H9 (cell line): ENCODE results near the gene ALDH2. TPM values are rescaled to one million over a fixed set of nuclear protein-coding genes. Genes with fewer than 3 reads are reported as not detected.

Source experiments
- DNase-seq: peaks from one replicate; pipeline ENCODE4 v3.0.0-alpha.2; 2017
- H2AFZ ChIP-seq: one replicate; pipeline ENCODE4 v1.6.1; 2013; ENCODE audit warnings: mild to moderate bottlenecking, low read length, control low read depth, moderate library complexity
- H2AK5ac ChIP-seq: 2 replicates; pipeline ENCODE4 v1.6.1; 2013; ENCODE audit warnings: low read length, control low read depth, mixed read lengths; ENCODE audit not compliant: insufficient read length
- H2BK120ac ChIP-seq: one replicate; pipeline ENCODE4 v1.6.1; 2013; ENCODE audit warnings: low read depth, mild to moderate bottlenecking, low read length, control low read depth, inconsistent platforms; ENCODE audit not compliant: poor library complexity, severe bottlenecking
- H2BK12ac ChIP-seq: 2 replicates; pipeline ENCODE4 v1.6.1; 2013; ENCODE audit warnings: low read length, control low read depth, mixed read lengths, low read depth; ENCODE audit not compliant: insufficient read length
- H2BK15ac ChIP-seq: 2 replicates; pipeline ENCODE4 v1.6.1; 2013; ENCODE audit warnings: low read depth, low read length, control low read depth
- H2BK20ac ChIP-seq: one replicate; pipeline ENCODE4 v1.6.1; 2013; ENCODE audit warnings: low read depth, mild to moderate bottlenecking, low read length, control low read depth, inconsistent platforms; ENCODE audit not compliant: poor library complexity, severe bottlenecking
- H2BK5ac ChIP-seq: 2 replicates; pipeline ENCODE4 v1.6.1; 2013; ENCODE audit warnings: low read length, control low read depth, mixed read lengths; ENCODE audit not compliant: insufficient read length
- H3K14ac ChIP-seq: 2 replicates; pipeline ENCODE4 v1.6.1; 2013; ENCODE audit warnings: low read length, control low read depth; ENCODE audit not compliant: insufficient read depth
- H3K18ac ChIP-seq: 2 replicates; pipeline ENCODE4 v1.6.1; 2013; ENCODE audit warnings: low read depth, mild to moderate bottlenecking, mixed read lengths, low read length, control low read depth; ENCODE audit not compliant: insufficient read length
- H3K23ac ChIP-seq: 2 replicates; pipeline ENCODE4 v1.6.1; 2013; ENCODE audit warnings: low read length, control low read depth, mixed read lengths, low read depth; ENCODE audit not compliant: insufficient read length
- H3K23me2 ChIP-seq: 2 replicates; pipeline ENCODE4 v1.6.1; 2013; ENCODE audit warnings: low read depth, mild to moderate bottlenecking, mixed read lengths, low read length, control low read depth; ENCODE audit not compliant: insufficient read length, poor library complexity, severe bottlenecking
- H3K27ac ChIP-seq: 2 replicates; pipeline ENCODE4 v1.5.1; 2013; ENCODE audit warnings: low read length, control low read depth, mixed read lengths, low read depth; ENCODE audit not compliant: insufficient read length
- H3K27me3 ChIP-seq: 2 replicates; pipeline ENCODE4 v1.6.1; 2013; ENCODE audit warnings: low read length, control low read depth, inconsistent platforms; ENCODE audit not compliant: insufficient read depth
- H3K4ac ChIP-seq: 2 replicates; pipeline ENCODE4 v1.6.1; 2013; ENCODE audit warnings: low read depth, mild to moderate bottlenecking, control low read depth, inconsistent platforms, low read length, moderate library complexity
- H3K4me1 ChIP-seq: 2 replicates; pipeline ENCODE4 v1.6.1; 2013; ENCODE audit warnings: low read length, control low read depth, inconsistent platforms; ENCODE audit not compliant: insufficient read depth
- H3K4me2 ChIP-seq: 2 replicates; pipeline ENCODE4 v1.6.1; 2013; ENCODE audit warnings: low read length, control low read depth, mixed read lengths; ENCODE audit not compliant: insufficient read length, insufficient read depth
- H3K56ac ChIP-seq: 2 replicates; pipeline ENCODE4 v1.6.1; 2013; ENCODE audit warnings: low read depth, mild to moderate bottlenecking, mixed read lengths, low read length, control low read depth; ENCODE audit not compliant: insufficient read length
- H3K79me1 ChIP-seq: 2 replicates; pipeline ENCODE4 v1.6.1; 2013; ENCODE audit warnings: low read depth, mild to moderate bottlenecking, moderate library complexity, low read length, control low read depth, inconsistent platforms; ENCODE audit not compliant: insufficient read depth, poor library complexity, severe bottlenecking
- H3K79me2 ChIP-seq: 2 replicates; pipeline ENCODE4 v1.6.1; 2013; ENCODE audit warnings: low read length, control low read depth, inconsistent platforms; ENCODE audit not compliant: insufficient read depth
- H3K9ac ChIP-seq: 2 replicates; pipeline ENCODE4 v1.6.1; 2013; ENCODE audit warnings: low read length, control low read depth, mixed read lengths; ENCODE audit not compliant: insufficient read length; ENCODE audit errors: extremely low read depth
- H3K9me3 ChIP-seq: one replicate; pipeline ENCODE4 v1.6.1; 2013; ENCODE audit warnings: low read depth, low read length, inconsistent platforms; ENCODE audit not compliant: control insufficient read depth
- H3T11ph ChIP-seq: one replicate; pipeline ENCODE4 v1.6.1; 2013; ENCODE audit warnings: mild to moderate bottlenecking, low read length, control low read depth, inconsistent platforms
- H4K20me1 ChIP-seq: one replicate; pipeline ENCODE4 v1.6.1; 2013; ENCODE audit not compliant: control insufficient read depth, insufficient read length, insufficient read depth
- H4K5ac ChIP-seq: 2 replicates; pipeline ENCODE4 v1.6.1; 2013; ENCODE audit warnings: low read depth, mild to moderate bottlenecking, mixed read lengths, low read length, control low read depth; ENCODE audit not compliant: insufficient read length
- H4K8ac ChIP-seq: replicated peaks from 2 replicates; pipeline ENCODE4 v1.6.1; 2013; ENCODE audit warnings: low read length, control low read depth, mixed read lengths, low read depth; ENCODE audit not compliant: insufficient read length
- H4K91ac ChIP-seq: 2 replicates; pipeline ENCODE4 v1.6.1; 2013; ENCODE audit warnings: low read depth, mild to moderate bottlenecking, moderate library complexity, mixed read lengths, low read length, control low read depth; ENCODE audit not compliant: insufficient read length
- H3K27ac Mint-ChIP-seq, 3 experiments: 2 replicates in 2 of 3; 3 replicates in 1 of 3; pipeline ENCODE4 v1.8.0; 2020 to 2021; ENCODE audit warnings: mixed read lengths in 3 of 3, mild to moderate bottlenecking in 1 of 3, moderate library complexity in 1 of 3
- H3K27me3 Mint-ChIP-seq: 2 replicates; pipeline ENCODE4 v1.8.0; 2021; ENCODE audit warnings: low read depth, mild to moderate bottlenecking, moderate library complexity, mixed read lengths
- H3K36me3 Mint-ChIP-seq, 3 experiments: 2 replicates in 2 of 3; 3 replicates in 1 of 3; pipeline ENCODE4 v1.8.0; 2020 to 2021; ENCODE audit warnings: low read depth in 3 of 3, mixed read lengths in 3 of 3; ENCODE audit not compliant: insufficient read depth in 1 of 3
- H3K4me1 Mint-ChIP-seq, 2 experiments: 2 replicates each; pipeline ENCODE4 v1.8.0; 2020; ENCODE audit warnings: mixed read lengths in 2 of 2
- H3K4me3 Mint-ChIP-seq, 2 experiments: 2 replicates in 1 of 2; 3 replicates in 1 of 2; pipeline ENCODE4 v1.8.0; 2020 to 2021; ENCODE audit warnings: mild to moderate bottlenecking in 2 of 2, mixed read lengths in 2 of 2, moderate library complexity in 1 of 2
- H3K9me3 Mint-ChIP-seq, 2 experiments: 2 replicates in 1 of 2; 3 replicates in 1 of 2; pipeline ENCODE4 v1.8.0; 2020; ENCODE audit warnings: mild to moderate bottlenecking in 2 of 2, mixed read lengths in 2 of 2, moderate library complexity in 1 of 2
- WGBS: extraction: QIAGEN DNeasy Blood & Tissue Kit; methylation state at CpG from one replicate; pipeline ENCODE4 v1.1.7; 2013; ENCODE audit warnings: missing lambda C conversion rate, low lambda C conversion rate, mixed read lengths; ENCODE audit not compliant: insufficient read length; ENCODE audit errors: extremely low coverage; 5-methylcytosine and 5-hydroxymethylcytosine counted together
- total RNA-seq: library from RNA; stranded (reverse); gene quantifications from 2 replicates; pipeline ENCODE4 v1.2.1, GENCODE V29; 2021
- TF ChIP-seq, protein P1 (sequence below): fragments of 200-600 bp; sonication (generic); conservative IDR thresholded peaks from 3 replicates; pipeline ENCODE4 v1.8.0; 2021; ENCODE audit warnings: antibody characterized with exemption, mild to moderate bottlenecking

The ALDH2 gene
- total RNA-seq, 1 experiment from 2014 or later: 44.0 TPM

DNA sequence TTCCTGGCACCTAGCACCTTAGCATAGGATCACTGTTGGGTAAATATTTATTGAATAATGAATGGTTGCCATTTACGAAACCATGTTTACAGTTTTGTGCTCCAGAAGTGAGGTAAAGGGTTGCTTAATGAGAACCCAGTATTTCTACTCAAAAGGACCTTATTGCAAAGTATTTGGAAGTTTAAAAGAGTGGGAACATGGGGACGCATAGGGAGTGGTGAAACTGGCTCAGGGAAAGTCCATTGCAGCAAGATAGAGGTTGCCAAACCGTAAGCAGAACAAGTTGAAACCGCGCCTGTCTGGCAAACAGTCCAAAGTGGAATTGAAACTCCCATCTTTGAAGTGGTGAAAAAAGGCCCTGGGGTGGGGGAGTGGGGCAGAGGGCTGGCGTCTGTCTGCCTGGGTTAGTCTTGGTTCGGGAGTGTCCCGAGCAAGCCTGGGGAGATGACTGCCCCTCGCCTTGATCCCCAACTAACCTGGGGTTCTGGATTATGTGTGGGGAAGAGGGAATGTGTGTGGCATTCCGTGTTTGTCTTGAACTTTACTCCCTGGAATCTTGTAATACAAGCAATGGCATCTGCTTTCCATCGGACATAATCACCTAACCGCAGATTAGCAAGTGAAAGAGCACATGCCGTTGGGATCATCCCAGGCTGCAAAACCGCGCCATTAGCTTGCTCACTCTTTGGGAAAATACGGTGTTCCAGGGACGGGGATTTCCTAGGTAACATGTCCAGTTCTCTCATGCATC lies 7.2 kb downstream of the ALDH2 start:
- H2AFZ ChIP-seq: no peak overlapping the region
- no CpG with 5 or more reads among the region's 17 CpGs for WGBS
- H2BK120ac ChIP-seq: no peak overlapping the region
- H2BK15ac ChIP-seq: no peak overlapping the region
- H3K14ac ChIP-seq: no peak overlapping the region
- H3K4me1 ChIP-seq: peaks cover 5% of the 10 kb centered on the region; the same call in 1 of the 2 replicates
- no peak overlapping the region for H2AK5ac ChIP-seq
- Mint-ChIP-seq H3K27me3 (no peaks in the 10 kb centered on the region; the same call in 1 of the 2 replicates), H3K4me3 (no peak overlapping the region), H3K4me1 (peaks cover 26 to 29% of the 10 kb centered on the region in 2 experiments), H3K36me3 (peaks cover 9 to 18% (median 13%) of the 10 kb centered on the region in 3 experiments; a peak in 6 of 7 replicates), H3K27ac (peak overlapping the region in 2 of 3 experiments; percentile 67 to 86; a peak in 3 of 7 replicates), H3K9me3 (no peaks in the 10 kb centered on the region; a peak in 1 of 5 replicates)
- H3K4ac ChIP-seq: no peak overlapping the region
- no peak overlapping the region for H3K4me2 ChIP-seq
- H2BK5ac ChIP-seq: no peak overlapping the region
- H3K9me3 ChIP-seq: no peaks in the 10 kb centered on the region
- no peak overlapping the region for H3K27ac ChIP-seq
- H2BK20ac ChIP-seq: no peak overlapping the region
- no peak overlapping the region for H4K91ac ChIP-seq
- no peaks in the 10 kb centered on the region for H3K27me3 ChIP-seq
- no peaks in the 10 kb centered on the region for H3K23me2 ChIP-seq
- no peak for DNase-seq
- no peaks in the 10 kb centered on the region for H3K79me1 ChIP-seq
- H2BK12ac ChIP-seq: no peak overlapping the region
- TF ChIP-seq, protein P1, sequence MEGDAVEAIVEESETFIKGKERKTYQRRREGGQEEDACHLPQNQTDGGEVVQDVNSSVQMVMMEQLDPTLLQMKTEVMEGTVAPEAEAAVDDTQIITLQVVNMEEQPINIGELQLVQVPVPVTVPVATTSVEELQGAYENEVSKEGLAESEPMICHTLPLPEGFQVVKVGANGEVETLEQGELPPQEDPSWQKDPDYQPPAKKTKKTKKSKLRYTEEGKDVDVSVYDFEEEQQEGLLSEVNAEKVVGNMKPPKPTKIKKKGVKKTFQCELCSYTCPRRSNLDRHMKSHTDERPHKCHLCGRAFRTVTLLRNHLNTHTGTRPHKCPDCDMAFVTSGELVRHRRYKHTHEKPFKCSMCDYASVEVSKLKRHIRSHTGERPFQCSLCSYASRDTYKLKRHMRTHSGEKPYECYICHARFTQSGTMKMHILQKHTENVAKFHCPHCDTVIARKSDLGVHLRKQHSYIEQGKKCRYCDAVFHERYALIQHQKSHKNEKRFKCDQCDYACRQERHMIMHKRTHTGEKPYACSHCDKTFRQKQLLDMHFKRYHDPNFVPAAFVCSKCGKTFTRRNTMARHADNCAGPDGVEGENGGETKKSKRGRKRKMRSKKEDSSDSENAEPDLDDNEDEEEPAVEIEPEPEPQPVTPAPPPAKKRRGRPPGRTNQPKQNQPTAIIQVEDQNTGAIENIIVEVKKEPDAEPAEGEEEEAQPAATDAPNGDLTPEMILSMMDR: no peak
- H3T11ph ChIP-seq: no peak overlapping the region
- H3K9ac ChIP-seq: no peak overlapping the region
- no peak overlapping the region for H3K23ac ChIP-seq
- no peak overlapping the region for H4K8ac ChIP-seq
- H3K79me2 ChIP-seq: no peaks in the 10 kb centered on the region
- H3K18ac ChIP-seq: no peak overlapping the region
- no peak overlapping the region for H3K56ac ChIP-seq
- H4K5ac ChIP-seq: no peak overlapping the region
- peaks cover 2% of the 10 kb centered on the region for H4K20me1 ChIP-seq
